Suppressor macrophage treated with lipopolysaccharide for 1 hour (primary cell): ENCODE results near the gene SMPDL3B.
"Not testable (repeated sequence)": the region's sequence is repeated elsewhere in the genome, so short reads cannot be mapped to it uniquely, and the experiment has no call there.

Experiments
- DNase-seq, 3 donors: peaks; one replicate each; pipeline ENCODE4 v3.0.0-alpha.2; 2020 to 2022

The SMPDL3B gene

DNA sequence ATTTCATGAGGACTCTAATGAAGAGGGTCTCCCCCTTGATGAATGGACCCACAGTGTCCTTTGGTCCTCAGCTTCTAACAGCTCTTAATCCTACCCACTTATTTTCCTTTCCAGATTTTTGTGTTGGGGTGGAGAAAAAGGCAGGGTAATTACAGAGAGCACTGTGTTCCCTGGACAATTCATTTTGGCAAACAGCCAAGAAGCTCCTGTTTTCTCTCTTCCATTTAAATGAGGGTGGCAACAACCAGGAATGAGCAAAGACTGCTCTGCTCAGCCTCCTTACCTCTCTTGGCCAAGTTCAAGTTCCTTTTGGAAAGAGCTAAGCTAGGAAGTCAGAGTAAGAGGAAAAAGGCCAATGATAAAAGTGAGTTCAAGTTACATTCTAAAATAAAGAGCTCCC lies 36.9 kb downstream of the SMPDL3B start:
- no peak for DNase-seq

DNA sequence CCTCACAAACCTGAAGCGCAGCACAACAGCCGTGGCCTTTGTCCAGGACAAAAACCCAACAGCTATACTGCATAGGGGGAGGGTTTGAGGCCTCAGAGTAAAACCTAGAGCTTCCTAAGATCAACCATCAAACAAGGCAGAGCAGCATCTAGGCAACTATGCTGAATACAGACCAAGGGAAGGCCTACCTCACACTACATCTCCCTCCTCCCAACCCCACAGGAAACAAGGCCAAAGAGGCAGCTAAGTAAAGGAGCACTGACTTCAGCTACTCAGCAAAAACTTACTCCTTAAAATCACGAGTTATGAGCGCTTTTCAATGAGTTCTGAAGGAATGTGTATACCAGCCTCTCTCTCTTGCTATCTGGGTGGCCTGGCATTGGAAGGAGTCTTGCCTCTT lies 37.3 kb downstream of the SMPDL3B start:
- no peak for DNase-seq

DNA sequence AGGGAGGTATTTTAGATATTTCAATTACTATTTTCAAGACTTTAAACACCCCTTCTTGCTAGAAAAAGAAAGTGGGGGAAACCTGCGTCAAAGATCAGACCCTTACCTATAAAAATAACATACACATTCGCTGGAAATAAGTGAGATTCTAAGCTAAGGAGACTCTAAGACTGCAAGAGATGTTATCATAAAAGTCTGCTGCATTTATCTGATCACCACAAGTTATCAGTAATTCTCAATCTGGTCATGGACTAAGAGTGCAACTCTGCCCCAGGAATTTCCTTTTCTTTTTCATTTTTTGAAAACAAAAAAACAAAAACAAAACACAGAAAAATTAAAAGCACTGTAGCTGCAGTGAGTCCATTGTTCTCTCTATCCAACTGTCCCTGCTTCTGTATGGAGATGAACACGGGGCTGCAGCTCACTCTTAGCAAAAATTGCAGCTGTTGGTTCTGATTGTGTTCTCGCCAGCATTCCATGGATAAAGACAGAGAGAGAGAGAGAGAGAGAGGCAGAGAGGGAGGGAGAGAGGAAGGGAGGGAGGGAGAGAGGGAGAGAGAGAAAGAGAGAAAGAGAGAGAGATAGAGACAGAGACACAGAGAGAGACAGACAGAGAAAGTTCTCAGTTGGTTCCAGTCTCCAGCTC lies 39.1 kb downstream of the SMPDL3B start:
- DNase-seq = no peak

- no peak for DNase-seq
Observed at GRCh38 chr1:27974417-27974781, 39.6 kb downstream of the SMPDL3B start.

GRCh38 chr1:27979151-27979858 lies 44.5 kb downstream of the SMPDL3B start:
- DNase-seq = peak; percentile 71 to 84 (median 81)

DNA sequence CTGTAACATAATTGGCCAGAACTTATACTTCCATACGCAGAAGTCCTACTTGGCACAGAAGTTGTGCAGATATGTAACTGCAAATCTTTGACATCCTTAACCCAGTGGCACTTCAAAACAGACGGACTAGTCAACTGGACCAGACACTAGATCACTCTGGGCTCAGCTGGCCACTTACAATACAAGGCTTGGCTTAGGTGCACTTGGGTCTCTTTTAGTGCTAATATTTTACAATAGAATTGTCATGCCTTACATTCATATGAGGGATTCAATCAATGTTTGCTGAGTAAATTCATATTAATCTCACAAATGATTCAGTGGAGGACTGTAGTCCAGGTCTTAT lies 45.0 kb downstream of the SMPDL3B start:
- no peak for DNase-seq

GRCh38 chr1:27980216-27980845 lies 45.5 kb downstream of the SMPDL3B start:
- no peak for DNase-seq

DNA sequence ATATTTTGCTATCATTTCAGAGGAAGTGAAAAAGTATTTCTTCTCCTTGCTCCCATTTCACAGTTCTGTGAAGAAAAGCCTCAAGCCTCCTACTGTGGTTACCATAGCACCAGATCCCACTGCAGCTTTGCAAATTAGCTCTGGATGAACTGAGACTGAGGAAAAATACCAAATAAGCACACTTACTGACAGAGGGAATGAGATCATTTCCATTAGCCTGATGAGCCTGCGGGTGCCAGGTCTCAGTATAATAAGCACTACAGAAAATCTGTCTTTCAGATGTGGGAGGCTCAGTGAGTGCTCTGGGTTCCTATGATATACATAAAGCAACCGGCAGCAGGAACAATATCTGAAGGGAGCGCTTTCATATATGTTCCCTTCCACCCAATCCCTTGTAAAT lies 46.3 kb downstream of the SMPDL3B start:
- DNase-seq = no peak

- DNase-seq = no peak
Observed at GRCh38 chr1:27990920-27991537, 56.2 kb downstream of the SMPDL3B start.

GRCh38 chr1:27992276-27992675 lies 57.5 kb downstream of the SMPDL3B start:
- DNase-seq = peak; percentile 21 to 44 (median 36)

GRCh38 chr1:27993241-27993640 lies 58.4 kb downstream of the SMPDL3B start:
- peak; percentile 51 to 58 (median 55) for DNase-seq

- peak; percentile 59 to 66 (median 62) for DNase-seq
Observed at GRCh38 chr1:27994060-27994459, 59.3 kb downstream of the SMPDL3B start.

DNA sequence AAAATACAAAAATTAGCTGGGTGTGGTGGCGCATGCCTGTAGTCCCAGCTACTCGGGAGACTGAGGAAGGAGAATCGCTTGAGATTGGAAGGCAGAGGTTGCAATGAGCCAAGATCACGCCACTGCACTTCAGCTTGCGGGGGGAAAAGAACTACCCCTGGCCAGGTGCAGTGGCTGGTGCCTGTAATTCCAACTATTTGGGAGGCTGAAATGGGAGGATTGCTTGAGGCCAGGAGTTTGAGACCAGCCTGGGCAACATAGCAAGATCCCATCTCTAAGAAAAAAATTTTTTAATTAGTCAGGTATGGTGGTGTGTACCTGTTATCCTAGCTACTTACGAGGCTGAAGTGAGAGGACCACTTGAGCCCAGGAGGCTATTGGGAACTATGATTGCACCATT lies 59.7 kb downstream of the SMPDL3B start:
- not testable (repeated sequence) for DNase-seq

DNA sequence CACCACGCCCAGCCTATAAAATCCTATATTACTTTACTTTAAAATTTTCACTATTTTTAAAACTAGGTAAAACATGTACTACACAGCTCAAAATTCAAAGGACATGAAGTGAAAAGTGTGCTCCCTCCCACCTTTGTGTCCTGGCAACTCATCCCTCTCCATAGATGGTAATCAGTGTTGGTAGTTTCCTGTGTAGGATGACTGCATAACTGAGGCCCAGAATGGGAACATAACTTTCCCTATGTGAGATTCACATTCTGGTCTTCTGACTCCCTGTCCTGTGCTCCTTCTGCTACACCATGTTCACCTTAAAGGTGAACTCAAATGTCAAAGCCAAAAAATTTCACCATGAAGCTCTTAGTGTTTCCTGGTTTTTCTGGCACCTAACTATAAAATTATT lies 64.3 kb downstream of the SMPDL3B start:
- DNase-seq = no peak

- DNase-seq = no peak
Observed at GRCh38 chr1:28002600-28002999, 67.8 kb downstream of the SMPDL3B start.

DNA sequence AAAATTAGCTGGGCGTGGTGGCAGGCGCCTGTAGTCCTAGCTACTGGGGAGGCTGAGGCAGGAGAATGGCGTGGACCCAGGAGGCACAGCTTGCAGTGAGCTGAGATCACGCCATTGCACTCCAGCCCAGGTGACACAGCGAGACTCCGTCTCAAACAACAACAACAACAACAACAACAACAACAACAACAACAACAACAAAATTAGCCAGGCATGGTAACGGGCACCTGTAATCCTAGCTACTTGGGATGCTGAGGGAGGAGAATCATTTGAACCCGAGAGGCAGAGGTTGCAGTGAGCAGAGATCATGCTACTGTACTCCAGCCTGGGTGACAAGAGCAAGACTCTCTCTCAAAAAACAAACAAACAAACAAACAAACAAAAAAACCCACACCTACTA lies 68.3 kb downstream of the SMPDL3B start:
- not testable (repeated sequence) for DNase-seq
